HG03520 (cell line): ENCODE measurements around the gene XAGE1B.
"Not testable (repeated sequence)": the region's sequence is repeated elsewhere in the genome, so short reads cannot be mapped to it uniquely, and the experiment has no call there.

ENCODE experiments used
- ATAC-seq: cut with Tn5 transposase; IDR thresholded peaks from one replicate; pipeline ENCODE4 v1.9.1; 2021; ENCODE audit warnings: mild to moderate bottlenecking, moderate library complexity; ENCODE audit not compliant: unreplicated experiment

The XAGE1B gene

DNA sequence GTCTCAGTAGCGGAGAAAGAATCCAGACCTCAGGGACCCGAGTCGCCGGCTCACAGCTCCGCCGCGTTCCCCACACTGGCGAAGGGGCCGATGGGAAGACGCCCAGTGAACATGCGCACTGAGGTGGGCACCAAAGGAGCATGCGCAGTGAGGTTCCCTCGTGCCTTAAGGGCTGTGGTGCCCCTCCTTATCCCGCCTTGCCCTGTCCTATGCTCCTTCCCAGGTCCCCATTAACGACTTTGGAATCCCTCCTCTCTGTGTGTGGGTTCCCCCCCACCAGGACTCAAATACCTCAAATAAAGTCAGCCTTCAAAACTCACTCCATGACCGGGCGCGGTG is at the start of gene XAGE1B:
TSS of gene XAGE1B (minus strand) at position 77 of the 339 bp plus-strand sequence. CDS start 1,536 bp downstream, outside the sequence.
- not testable (repeated sequence) for ATAC-seq

- no peak for ATAC-seq
These were observed 46.2 kb upstream of the XAGE1B start for GRCh38 chrX:52563105-52563504.

GRCh38 chrX:52558140-52558539 is 41.3 kb upstream of the XAGE1B start:
- ATAC-seq: no peak

GRCh38 chrX:52556741-52557140 is 39.9 kb upstream of the XAGE1B start:
- no peak for ATAC-seq

DNA sequence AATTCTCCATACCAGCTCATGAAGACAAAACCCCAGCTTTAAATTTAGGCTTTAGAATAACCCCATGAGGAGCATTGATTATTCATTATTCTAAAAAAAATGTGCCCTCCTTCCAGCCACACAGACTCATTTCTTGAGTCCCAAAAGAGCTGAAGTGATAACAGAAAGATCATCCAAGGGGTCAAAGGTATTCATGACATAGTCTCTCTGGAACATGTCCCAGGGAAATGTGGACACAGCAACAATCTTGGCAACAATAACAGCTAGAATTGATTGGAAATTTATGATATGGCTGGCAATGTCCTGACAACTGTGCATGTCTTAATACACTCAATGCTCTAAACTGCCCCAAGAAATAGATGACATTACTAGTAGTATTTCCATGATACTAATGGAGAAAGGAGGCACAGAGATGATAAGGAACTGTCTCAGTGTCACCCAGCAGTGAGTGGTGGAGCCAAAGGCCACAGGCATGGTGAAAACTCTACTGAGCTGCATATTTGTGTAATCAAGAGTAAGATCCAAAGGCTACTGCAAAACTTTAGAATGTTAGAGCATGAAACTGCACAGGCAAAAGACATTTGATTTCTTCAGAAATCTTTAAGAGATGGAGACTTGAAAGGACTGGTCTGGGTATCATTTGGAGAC is 37.3 kb upstream of the XAGE1B start:
- no peak for ATAC-seq

GRCh38 chrX:52548769-52549168 is 31.9 kb upstream of the XAGE1B start:
- not testable (repeated sequence) for ATAC-seq

DNA sequence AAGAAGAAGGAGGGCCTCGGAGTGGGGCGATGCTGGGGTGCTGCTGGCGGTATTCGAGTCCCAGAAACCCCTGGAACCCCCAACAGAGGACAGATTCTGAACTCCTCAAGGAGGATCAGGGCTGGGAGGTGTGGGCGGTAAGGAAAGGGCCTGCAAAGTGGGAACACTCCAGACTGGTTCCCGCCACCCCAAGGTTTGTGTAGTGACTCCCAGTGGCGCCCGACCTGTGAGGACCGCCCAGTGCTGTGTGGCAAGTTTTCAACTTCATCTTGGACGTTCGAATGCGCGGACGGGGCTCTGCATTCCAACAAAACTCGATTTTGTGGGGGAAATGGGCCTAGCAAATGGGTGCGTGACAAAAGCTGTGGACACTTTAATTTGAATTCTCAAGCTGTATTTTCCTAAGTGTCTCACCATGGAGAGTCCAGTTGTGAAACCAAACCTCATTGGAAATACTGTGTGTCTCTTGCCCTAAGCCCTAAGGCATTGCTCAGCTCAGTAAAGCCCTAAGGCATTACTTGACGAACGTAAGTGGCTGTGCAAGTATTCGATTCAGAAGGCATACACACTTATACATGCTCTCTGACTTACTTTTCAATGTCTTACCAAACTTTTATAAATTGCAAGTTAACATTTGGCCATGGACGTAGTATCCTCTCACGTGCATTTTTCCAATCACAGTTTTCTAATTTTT is 27.4 kb upstream of the XAGE1B start:
- no peak for ATAC-seq

- no peak for ATAC-seq
These were observed 25.4 kb upstream of the XAGE1B start for GRCh38 chrX:52542311-52542710.

DNA sequence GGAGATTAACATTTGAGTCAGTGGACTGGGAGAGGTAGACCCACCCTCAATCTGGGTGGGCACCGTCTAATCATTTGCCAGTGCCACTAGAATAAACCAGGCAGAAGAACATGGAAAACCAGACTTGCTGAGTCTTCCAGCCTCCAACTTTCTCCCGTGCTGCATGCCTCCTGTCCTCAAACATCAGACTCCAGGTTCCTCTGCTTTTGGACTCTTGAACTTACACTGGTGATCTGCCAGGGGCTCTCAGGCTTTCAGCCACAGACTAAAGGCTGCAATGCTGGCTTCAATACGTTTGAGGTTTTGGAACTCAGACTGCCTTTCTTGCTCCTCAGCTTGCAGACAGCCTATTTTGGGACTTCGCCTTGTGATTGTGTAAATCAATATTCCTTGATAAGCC is 24.2 kb upstream of the XAGE1B start:
- not testable (repeated sequence) for ATAC-seq

- not testable (repeated sequence) for ATAC-seq
These were observed 515 bp downstream of the XAGE1B start for GRCh38 chrX:52516110-52516986.

- not testable (repeated sequence) for ATAC-seq
These were observed 5.7 kb downstream of the XAGE1B start for GRCh38 chrX:52511126-52511525.

DNA sequence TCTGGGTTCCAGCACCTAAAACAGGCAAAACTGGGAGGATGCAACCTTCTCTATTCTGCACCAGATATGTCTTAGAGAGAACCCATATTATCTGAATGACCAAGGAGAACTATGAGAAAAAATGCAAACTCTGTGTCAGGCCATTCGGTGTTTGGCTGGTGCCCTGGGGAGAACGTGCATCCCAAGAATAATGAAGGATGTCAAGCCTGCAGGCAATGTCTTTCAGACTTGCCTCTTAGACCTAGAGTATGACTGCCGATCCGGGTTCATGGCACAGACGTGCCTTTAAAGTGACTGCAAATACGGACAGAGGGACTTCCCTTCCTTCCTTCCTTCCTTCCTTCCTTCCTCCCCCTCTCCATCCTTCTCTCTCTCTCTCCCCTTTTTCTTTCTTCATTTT is 6.9 kb downstream of the XAGE1B start:
- ATAC-seq: no peak

- ATAC-seq: no peak
These were observed 9.5 kb downstream of the XAGE1B start for GRCh38 chrX:52507331-52507730.

GRCh38 chrX:52504551-52504950 is 12.3 kb downstream of the XAGE1B start:
- ATAC-seq: no peak

GRCh38 chrX:52501362-52501761 is 15.5 kb downstream of the XAGE1B start:
- not testable (repeated sequence) for ATAC-seq

DNA sequence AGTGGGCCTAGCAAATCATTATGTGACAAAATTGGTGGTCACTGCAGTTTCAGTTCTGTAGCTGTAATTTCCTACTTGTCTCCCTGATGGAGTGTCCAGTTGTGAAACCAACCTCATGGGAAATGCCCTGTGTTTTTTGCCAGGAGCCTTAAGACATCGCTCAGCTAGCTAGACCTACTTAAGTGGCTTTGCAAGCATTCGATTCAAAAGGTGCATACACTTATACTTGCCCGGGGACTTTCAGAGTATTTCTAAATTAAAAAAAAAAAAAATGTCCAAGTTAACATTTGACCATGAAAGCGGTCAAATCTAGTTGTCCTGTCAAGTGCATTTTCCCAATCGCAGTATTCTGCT is 20.5 kb downstream of the XAGE1B start:
- ATAC-seq: not testable (repeated sequence)

DNA sequence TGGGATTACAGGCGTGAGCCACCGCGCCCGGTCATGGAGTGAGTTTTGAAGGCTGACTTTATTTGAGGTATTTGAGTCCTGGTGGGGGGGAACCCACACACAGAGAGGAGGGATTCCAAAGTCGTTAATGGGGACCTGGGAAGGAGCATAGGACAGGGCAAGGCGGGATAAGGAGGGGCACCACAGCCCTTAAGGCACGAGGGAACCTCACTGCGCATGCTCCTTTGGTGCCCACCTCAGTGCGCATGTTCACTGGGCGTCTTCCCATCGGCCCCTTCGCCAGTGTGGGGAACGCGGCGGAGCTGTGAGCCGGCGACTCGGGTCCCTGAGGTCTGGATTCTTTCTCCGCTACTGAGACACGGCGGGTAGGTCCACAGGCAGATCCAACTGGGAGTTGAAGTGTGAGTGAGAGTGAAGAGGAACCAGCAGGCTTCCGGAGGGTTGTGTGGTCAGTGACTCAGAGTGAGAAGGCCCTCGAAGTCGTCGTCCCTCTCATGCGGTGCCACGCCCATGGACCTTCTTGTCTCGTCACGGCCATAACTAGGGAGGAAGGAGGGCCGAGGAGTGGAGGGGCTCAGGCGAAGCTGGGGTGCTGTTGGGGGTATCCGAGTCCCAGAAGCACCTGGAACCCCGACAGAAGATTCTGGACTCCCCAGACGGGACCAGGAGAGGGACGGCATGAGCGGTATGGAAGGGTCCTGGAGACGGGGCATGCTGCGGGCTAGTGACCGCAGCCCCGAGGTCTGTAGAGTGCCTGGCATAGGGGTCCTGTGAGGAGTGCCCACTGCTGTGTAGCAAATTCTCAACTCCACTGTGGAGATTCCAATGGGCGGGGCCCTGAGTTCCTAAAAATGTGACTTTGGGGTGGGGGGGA is 21.1 kb downstream of the XAGE1B start, which contains the start of gene XAGE1A:
TSS of gene XAGE1A (plus strand) at position 264 of the 874 bp plus-strand sequence. CDS start 1,554 bp downstream, outside the sequence.
- not testable (repeated sequence) for ATAC-seq

GRCh38 chrX:52471301-52471700 is 45.6 kb downstream of the XAGE1B start:
- not testable (repeated sequence) for ATAC-seq
